Thyroid gland (tissue), 4 donors: ENCODE results near the gene PPP1R1A.

Source experiments
- CTCF ChIP-seq, 6 experiments: fragments of 200-600 bp in 3 of 6; fragments of 450-650 bp in 3 of 6; sonication (generic) in 3 of 6; IDR thresholded peaks; one replicate each; pipeline ENCODE4 v1.5.1; 2016 to 2019; ENCODE audit warnings: antibody characterized with exemption in 6 of 6, mild to moderate bottlenecking in 2 of 6, inconsistent platforms in 1 of 6, moderate library complexity in 1 of 6
- POLR2A ChIP-seq, 2 donors: fragments of 450-650 bp; IDR thresholded peaks; one replicate each; pipeline ENCODE4 v1.6.1; 2017; ENCODE audit warnings: antibody characterized with exemption in 2 of 2, mild to moderate bottlenecking in 2 of 2, moderate library complexity in 1 of 2

DNA sequence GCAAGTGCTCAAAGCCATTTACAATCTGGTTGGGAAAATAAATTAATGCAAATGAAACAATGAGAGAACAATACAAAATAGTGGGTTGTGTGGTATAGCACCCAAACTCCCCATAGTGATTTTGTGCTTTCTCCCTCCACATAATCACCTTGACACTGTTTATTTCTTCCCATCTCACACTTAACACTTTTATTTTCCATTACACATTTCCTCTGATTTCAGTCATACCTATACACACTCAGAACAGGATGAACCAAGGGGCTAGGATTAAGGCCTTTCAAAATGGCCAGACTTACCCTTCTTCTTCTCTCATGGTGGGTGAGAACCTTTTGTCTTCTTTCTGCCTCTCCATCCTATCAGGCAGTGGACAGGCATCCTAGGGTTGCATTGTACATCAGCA is 53.0 kb downstream of the PPP1R1A start:
- no peak for TF ChIP-seq CTCF (IDR thresholded peaks at IDR 0.05)
- no peak for TF ChIP-seq POLR2A (IDR thresholded peaks at IDR 0.05)
